ENCODE results near the gene TRPV3.

The TRPV3 gene

DNA sequence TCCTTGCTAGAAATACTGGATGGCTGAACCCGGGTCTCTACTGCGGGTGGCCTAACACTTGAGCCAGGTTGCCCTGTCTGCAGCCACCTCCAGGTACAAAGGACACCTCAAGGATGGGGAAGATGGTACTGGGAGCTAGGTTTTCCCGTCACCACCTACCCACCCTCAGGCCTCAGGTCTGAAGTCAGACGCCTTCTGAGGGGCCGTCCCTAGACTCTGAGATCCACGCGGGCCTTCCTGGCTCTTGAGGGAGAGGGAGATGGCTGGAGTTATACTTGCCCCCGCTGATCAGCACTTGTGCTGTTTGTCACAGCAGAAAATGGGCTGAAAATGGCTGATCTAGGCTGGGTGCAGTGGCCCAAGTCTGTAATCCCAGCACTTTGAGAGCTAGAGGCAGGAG, 10.6 kb downstream of the TRPV3 start:
- DNase-seq (ENCODE audit: low read depth) = no peak
- H3K4me3 ChIP-seq (ENCODE audit: low read length) = no peak overlapping the region
- TF ChIP-seq CTCF (conservative IDR thresholded peaks at IDR 0.05; ENCODE audit: low read depth, low read length) = no peak

DNA sequence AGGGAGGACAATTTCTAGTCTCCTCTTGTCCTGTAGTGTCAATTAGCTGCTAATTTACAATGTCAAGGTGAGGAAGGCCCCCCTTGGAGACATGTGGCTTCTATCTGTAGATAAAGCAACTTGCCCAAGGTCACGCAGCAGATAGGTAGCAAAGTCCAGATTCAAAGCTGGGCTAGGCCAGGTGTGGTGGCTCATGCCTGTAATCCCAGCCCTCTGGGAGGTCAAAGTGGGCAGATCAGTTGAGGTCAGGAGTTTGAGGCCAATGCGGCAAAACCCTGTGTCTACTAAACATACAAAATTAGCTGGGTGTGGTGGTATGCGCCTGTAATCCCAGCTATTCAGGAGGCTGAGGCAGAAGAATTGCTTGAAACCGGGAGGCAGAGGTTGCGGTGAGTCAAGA, 11.1 kb downstream of the TRPV3 start:
- DNase-seq (ENCODE audit: low read depth) = no peak
- no peak overlapping the region for H3K4me3 ChIP-seq (ENCODE audit: low read length)
- TF ChIP-seq CTCF (conservative IDR thresholded peaks at IDR 0.05; ENCODE audit: low read depth, low read length) = no peak

GRCh38 chr17:3545151-3545550, 12.5 kb downstream of the TRPV3 start:
- no peak overlapping the region for H3K4me3 ChIP-seq (ENCODE audit: low read length)
- TF ChIP-seq CTCF (conservative IDR thresholded peaks at IDR 0.05; ENCODE audit: low read depth, low read length) = no peak
- DNase-seq (ENCODE audit: low read depth) = no peak

DNA sequence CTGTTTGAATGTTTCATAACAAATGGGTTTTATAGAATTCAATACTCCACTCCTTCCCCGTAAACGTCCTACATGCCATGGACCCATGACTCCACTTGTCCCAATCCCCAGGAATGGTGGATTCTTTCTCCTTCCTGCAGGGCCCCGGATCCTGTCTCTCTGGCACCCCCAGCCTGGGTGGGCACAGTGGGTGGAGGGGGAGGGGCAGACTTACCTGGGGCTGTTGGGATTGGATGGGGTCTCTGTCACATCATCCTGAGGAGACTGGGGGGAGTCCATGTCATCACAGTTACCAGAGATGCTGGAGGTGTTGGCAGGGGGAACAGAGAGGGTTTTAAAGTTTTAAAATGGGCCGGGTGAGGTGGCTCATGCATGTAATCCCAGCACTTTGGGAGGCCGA, 13.2 kb downstream of the TRPV3 start:
- no peak for DNase-seq (ENCODE audit: low read depth)
- no peak overlapping the region for H3K4me3 ChIP-seq (ENCODE audit: low read length)
- no peak for TF ChIP-seq CTCF (conservative IDR thresholded peaks at IDR 0.05; ENCODE audit: low read depth, low read length)

- TF ChIP-seq CTCF (conservative IDR thresholded peaks at IDR 0.05; ENCODE audit: low read depth, low read length) = no peak
- no peak for DNase-seq (ENCODE audit: low read depth)
- no peak overlapping the region for H3K4me3 ChIP-seq (ENCODE audit: low read length)
These were observed 14.2 kb downstream of the TRPV3 start for GRCh38 chr17:3543453-3543852.

GRCh38 chr17:3542410-3543088, 15.1 kb downstream of the TRPV3 start:
- TF ChIP-seq CTCF (conservative IDR thresholded peaks at IDR 0.05; ENCODE audit: low read depth, low read length) = no peak
- DNase-seq (ENCODE audit: low read depth) = no peak
- H3K4me3 ChIP-seq (ENCODE audit: low read length) = no peak overlapping the region

DNA sequence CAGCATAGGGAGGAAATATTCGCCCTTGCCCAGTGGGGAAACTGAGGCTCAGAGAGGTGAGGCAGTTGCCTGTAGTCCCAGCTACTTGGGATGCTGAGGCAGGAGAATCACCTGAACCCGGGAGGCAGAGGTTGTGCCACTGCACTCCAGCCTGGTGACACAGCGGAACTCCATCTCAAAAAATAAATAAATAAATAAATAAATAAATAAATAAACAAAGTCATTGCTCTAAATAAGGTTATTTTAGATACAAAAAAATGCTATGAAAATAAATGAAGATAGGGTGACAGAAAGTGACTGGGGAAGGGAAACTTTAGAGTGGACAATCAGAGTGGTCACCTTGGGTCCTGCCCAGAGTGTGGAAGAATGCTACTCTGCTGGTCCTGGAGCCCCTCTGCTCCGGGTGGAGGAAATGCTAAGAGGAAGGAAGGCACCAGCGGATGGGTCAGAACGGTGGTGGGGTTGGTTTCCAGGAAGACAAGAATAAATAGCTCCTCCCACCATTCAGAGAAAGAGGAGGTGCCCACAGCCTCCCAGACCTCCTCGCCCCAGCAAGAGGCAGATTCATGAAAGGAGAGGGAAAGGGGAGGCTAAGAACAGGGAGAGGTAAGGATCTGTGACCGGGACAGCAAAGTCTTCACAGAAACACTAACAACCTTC, 17.6 kb downstream of the TRPV3 start:
- H3K4me3 ChIP-seq (ENCODE audit: low read length) = no peak overlapping the region
- DNase-seq (ENCODE audit: low read depth) = no peak
- TF ChIP-seq CTCF (conservative IDR thresholded peaks at IDR 0.05; ENCODE audit: low read depth, low read length) = no peak
